Neural cell (in vitro differentiated cells): ENCODE results near the gene SCD. TPM values are rescaled to one million over a fixed set of nuclear protein-coding genes. Genes with fewer than 3 reads are reported as not detected.

Experiments used
- H2AFZ ChIP-seq: fragments of 200-600, 300-800 bp; sonication (generic), shearing (Covaris generic); 2 replicates; pipeline ENCODE4 v1.6.0; 2014; ENCODE audit warnings: low read depth, mild to moderate bottlenecking, antibody characterized with exemption, low read length, moderate library complexity
- H3F3A ChIP-seq: fragments of 200-600 bp; shearing (Covaris generic); 2 replicates; pipeline ENCODE4 v1.6.1; 2016; ENCODE audit warnings: mild to moderate bottlenecking, moderate library complexity, mixed read lengths, antibody characterized with exemption, low read length; ENCODE audit not compliant: insufficient read depth, poor library complexity, severe bottlenecking
- H3K27ac ChIP-seq: fragments of 200-600, 300-800 bp; sonication (generic), shearing (Covaris generic); 2 replicates; pipeline ENCODE4 v1.5.1; 2014; ENCODE audit warnings: mild to moderate bottlenecking, low read length, moderate library complexity
- H3K27me3 ChIP-seq: fragments of 300-800, 200-600 bp; sonication (generic), shearing (Covaris generic); 2 replicates; pipeline ENCODE4 v1.6.0; 2014; ENCODE audit warnings: mild to moderate bottlenecking, low read depth, low read length, moderate library complexity; ENCODE audit not compliant: insufficient read depth
- H3K36me3 ChIP-seq: fragments of 300-800, 200-600 bp; sonication (generic), shearing (Covaris generic); 2 replicates; pipeline ENCODE4 v1.5.1; 2014; ENCODE audit warnings: mild to moderate bottlenecking, antibody characterized with exemption, low read length, moderate library complexity; ENCODE audit not compliant: insufficient read depth
- H3K4me2 ChIP-seq: fragments of 300-800, 200-600 bp; sonication (generic), shearing (Covaris generic); 2 replicates; pipeline ENCODE4 v1.6.0; 2014; ENCODE audit warnings: mild to moderate bottlenecking, low read length
- H3K4me3 ChIP-seq: fragments of 300-800, 200-600 bp; sonication (generic), shearing (Covaris generic); 2 replicates; pipeline ENCODE4 v1.5.1; 2014; ENCODE audit warnings: mild to moderate bottlenecking, low read length, moderate library complexity
- H3K79me2 ChIP-seq: fragments of 200-600 bp; shearing (Covaris generic); replicated peaks from 2 replicates; pipeline ENCODE4 v1.6.0; 2014; ENCODE audit warnings: mild to moderate bottlenecking, low read length, moderate library complexity; ENCODE audit not compliant: insufficient read depth
- H3K9ac ChIP-seq: fragments of 300-800, 200-600 bp; sonication (generic), shearing (Covaris generic); 2 replicates; pipeline ENCODE4 v1.6.1; 2016; ENCODE audit warnings: mild to moderate bottlenecking, low read length, mixed read lengths
- H3K9me2 ChIP-seq: fragments of 200-600 bp; shearing (Covaris generic); 2 replicates; pipeline ENCODE4 v1.6.1; 2016; ENCODE audit warnings: mild to moderate bottlenecking, low read length, mixed read lengths; ENCODE audit not compliant: insufficient read depth
- H3K9me3 ChIP-seq: fragments of 200-600, 300-800 bp; sonication (generic), shearing (Covaris generic); 2 replicates; pipeline ENCODE4 v1.6.1; 2016; ENCODE audit warnings: mild to moderate bottlenecking, mixed run types, low read length, moderate library complexity, mixed read lengths
- H4K20me1 ChIP-seq: fragments of 200-600 bp; shearing (Covaris generic); 2 replicates; pipeline ENCODE4 v1.6.1; 2016; ENCODE audit warnings: mild to moderate bottlenecking, mixed run types; ENCODE audit not compliant: insufficient read depth
- CTCF ChIP-seq: fragments of 450-650 bp; IDR thresholded peaks from 2 replicates; pipeline ENCODE4 v1.5.1; 2014; ENCODE audit warnings: antibody characterized with exemption, mild to moderate bottlenecking, moderate library complexity; ENCODE audit not compliant: poor library complexity, severe bottlenecking
- EP300 ChIP-seq: fragments of 450-650 bp; conservative IDR thresholded peaks from 2 replicates; pipeline ENCODE4 v1.6.1; 2014; ENCODE audit warnings: antibody characterized with exemption, mild to moderate bottlenecking, moderate library complexity; ENCODE audit not compliant: poor library complexity, severe bottlenecking
- EZH2 ChIP-seq: fragments of 200-600, 300-800 bp; shearing (Covaris generic), sonication (generic); IDR thresholded peaks from 2 replicates; pipeline ENCODE4 v1.6.1; 2014; ENCODE audit warnings: antibody characterized with exemption, low read length, borderline replicate concordance, mild to moderate bottlenecking; ENCODE audit not compliant: insufficient read depth, poor library complexity, severe bottlenecking
- MXI1 ChIP-seq: fragments of 450-650 bp; conservative IDR thresholded peaks from 2 replicates; pipeline ENCODE4 v1.6.1; 2014; ENCODE audit warnings: antibody characterized with exemption, mild to moderate bottlenecking; ENCODE audit not compliant: poor library complexity, severe bottlenecking
- POLR2AphosphoS5 ChIP-seq: IDR thresholded peaks from 2 replicates; pipeline ENCODE4 v1.6.1; 2012
- RAD21 ChIP-seq: fragments of 450-650 bp; conservative IDR thresholded peaks from 2 replicates; pipeline ENCODE4 v1.6.1; 2014; ENCODE audit warnings: antibody characterized with exemption, mild to moderate bottlenecking, moderate library complexity
- REST ChIP-seq: IDR thresholded peaks from 2 replicates; pipeline ENCODE4 v1.6.1; 2012; ENCODE audit warnings: borderline replicate concordance
- SMC3 ChIP-seq: fragments of 450-650 bp; conservative IDR thresholded peaks from 2 replicates; pipeline ENCODE4 v1.6.1; 2014; ENCODE audit warnings: antibody characterized with exemption, mild to moderate bottlenecking, moderate library complexity; ENCODE audit not compliant: poor library complexity
- TAF1 ChIP-seq: IDR thresholded peaks from 2 replicates; pipeline ENCODE4 v1.6.1; 2012; ENCODE audit warnings: low read depth
- polyA plus RNA-seq: library from polyadenylated mRNA; depleted of rRNA; stranded (reverse); fragments of >200 nt; gene quantifications from 2 replicates; pipeline ENCODE4 v1.2.3, GENCODE V29; 2014

SCD gene
- polyA plus RNA-seq, 1 donor from 2014 or later: 82.9 TPM

GRCh38 chr10:100349087-100349486 is 2.1 kb downstream of the SCD start:
- Histone ChIP-seq H3K9me2 (no peaks in the 10 kb centered on the region), H3K4me2 (peak overlapping the region; percentile 74), H2AFZ (no peak overlapping the region), H3K27ac (no peak overlapping the region), H3K36me3 (peaks cover 7% of the 10 kb centered on the region), H3K27me3 (no peaks in the 10 kb centered on the region), H3K9me3 (no peaks in the 10 kb centered on the region), H3K9ac (no peak overlapping the region), H3K4me3 (peak overlapping the region; percentile 98), H3K79me2 (peaks cover 72% of the 10 kb centered on the region), H4K20me1 (peaks cover 3% of the 10 kb centered on the region), H3F3A (no peaks in the 10 kb centered on the region)
- TF ChIP-seq REST (no peak), POLR2AphosphoS5 (no peak)

GRCh38 chr10:100349672-100350071 is 2.6 kb downstream of the SCD start:
- Histone ChIP-seq H3F3A (no peaks in the 10 kb centered on the region), H3K79me2 (peaks cover 72% of the 10 kb centered on the region), H3K36me3 (peaks cover 7% of the 10 kb centered on the region), H3K27ac (no peak overlapping the region), H2AFZ (no peak overlapping the region), H4K20me1 (peaks cover 3% of the 10 kb centered on the region), H3K4me3 (peak overlapping the region; percentile 98), H3K4me2 (peak overlapping the region; percentile 37), H3K9me2 (no peaks in the 10 kb centered on the region), H3K27me3 (no peaks in the 10 kb centered on the region), H3K9ac (no peak overlapping the region), H3K9me3 (no peaks in the 10 kb centered on the region)
- TF ChIP-seq SMC3 (no peak), MXI1 (no peak), REST (no peak), POLR2AphosphoS5 (no peak), RAD21 (no peak), EZH2 (no peak), CTCF (no peak), EP300 (no peak), TAF1 (no peak)
